ENCODE results near the gene CRYBB2. TPM values are rescaled to one million over a fixed set of nuclear protein-coding genes. Genes with fewer than 3 reads are reported as not detected.
"Not testable (repeated sequence)": the region's sequence is repeated elsewhere in the genome, so short reads cannot be mapped to it uniquely, and the experiment has no call there.

CRYBB2 gene
- total RNA-seq, 1 experiment from 2014 or later, result not detected

DNA sequence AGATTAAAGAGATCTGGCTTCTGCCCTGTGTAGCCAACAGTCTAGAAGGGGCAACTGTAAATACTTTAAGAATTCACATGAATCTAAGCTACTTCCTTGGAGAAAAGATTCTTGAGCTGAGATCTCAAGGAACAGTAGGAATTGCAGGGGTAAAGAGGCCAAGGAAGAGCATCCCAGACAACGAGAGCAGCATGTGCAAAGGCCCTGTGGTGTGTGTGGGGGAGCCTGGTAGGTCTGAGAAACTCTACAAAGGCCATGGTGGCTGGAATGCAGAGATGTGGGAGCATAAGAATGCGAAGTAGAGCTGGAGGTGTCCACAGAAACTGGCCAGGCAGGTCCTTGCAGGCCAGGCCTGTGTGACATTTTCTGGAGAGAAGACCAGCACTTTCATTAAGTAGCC lies 11.3 kb downstream of the CRYBB2 start:
- DNase-seq (ENCODE audit: extremely low read depth, low read depth), result not testable (repeated sequence)

GRCh38 chr22:25232301-25232700 lies 12.9 kb downstream of the CRYBB2 start:
- no peak for DNase-seq (ENCODE audit: extremely low read depth, low read depth)

DNA sequence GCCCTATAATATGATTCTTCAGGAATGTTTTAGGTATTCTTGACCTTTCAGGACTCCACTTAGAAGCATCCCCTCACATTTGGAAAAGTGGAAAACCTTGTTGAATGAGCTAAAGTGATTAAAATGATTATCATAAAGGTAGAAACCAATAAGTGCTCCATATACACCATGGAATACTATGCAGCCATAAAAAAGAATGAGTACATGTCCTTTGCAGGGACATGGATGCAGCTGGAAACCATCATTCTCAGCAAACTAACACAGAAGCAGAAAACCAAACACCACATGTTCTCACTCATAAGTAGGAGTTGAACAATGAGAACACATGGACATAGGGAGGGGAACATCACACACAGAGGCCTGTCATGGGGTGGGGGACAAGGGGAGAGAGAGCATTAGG lies 14.3 kb downstream of the CRYBB2 start:
- not testable (repeated sequence) for DNase-seq (ENCODE audit: extremely low read depth, low read depth)

GRCh38 chr22:25235547-25236290 lies 16.3 kb downstream of the CRYBB2 start:
- DNase-seq (ENCODE audit: extremely low read depth, low read depth), result peak; percentile 80

- DNase-seq (ENCODE audit: extremely low read depth, low read depth), result no peak
Observed at GRCh38 chr22:25236417-25236816, 17.0 kb downstream of the CRYBB2 start.

DNA sequence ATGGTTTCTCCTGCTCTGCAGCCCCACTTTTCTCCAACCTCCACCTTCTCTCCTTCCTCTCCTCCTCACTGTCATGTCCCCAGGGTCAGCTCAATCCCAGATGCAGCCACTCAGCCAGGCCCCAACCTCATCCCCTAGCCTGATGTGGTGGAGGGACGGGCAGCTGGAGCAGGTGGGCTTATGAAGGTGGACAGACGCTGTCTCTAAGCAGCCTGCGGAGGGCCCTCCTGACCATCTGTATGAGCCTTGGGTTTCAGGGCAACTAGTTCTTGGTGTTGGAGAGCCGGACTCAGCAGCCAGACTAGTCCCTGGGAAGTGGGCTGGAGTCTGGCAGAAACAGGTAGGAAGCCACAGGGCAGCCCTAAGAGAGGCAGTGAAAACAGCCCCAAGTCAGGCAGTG lies 18.1 kb downstream of the CRYBB2 start:
- DNase-seq (ENCODE audit: extremely low read depth, low read depth), result no peak

DNA sequence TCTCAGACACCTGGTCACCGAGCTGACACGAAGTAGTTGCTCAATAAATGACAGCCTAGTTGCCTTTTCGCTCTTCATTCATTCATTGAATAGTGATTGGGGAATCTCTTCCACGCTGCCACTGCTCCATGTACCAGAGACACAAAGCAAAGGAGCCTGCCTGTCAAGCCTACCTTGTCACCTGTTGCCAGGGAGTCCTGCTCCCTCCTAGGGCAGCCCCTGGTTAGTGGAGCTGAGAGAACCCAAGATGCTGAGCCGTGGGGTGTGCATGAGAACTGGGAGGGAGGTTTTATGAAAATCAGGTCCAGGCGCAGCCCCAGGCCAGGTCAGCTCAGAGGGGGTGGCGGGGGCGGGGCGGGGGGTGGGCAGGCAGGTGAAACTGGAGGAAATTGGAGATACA lies 18.6 kb downstream of the CRYBB2 start:
- not testable (repeated sequence) for DNase-seq (ENCODE audit: extremely low read depth, low read depth)

GRCh38 chr22:25255169-25255568 lies 35.7 kb downstream of the CRYBB2 start:
- DNase-seq (ENCODE audit: extremely low read depth, low read depth), result not testable (repeated sequence)

- not testable (repeated sequence) for DNase-seq (ENCODE audit: extremely low read depth, low read depth)
Observed at GRCh38 chr22:25267567-25267966, 48.1 kb downstream of the CRYBB2 start.

GRCh38 chr22:25268902-25269301 lies 49.5 kb downstream of the CRYBB2 start:
- not testable (repeated sequence) for DNase-seq (ENCODE audit: extremely low read depth, low read depth)

- not testable (repeated sequence) for DNase-seq (ENCODE audit: extremely low read depth, low read depth)
Observed at GRCh38 chr22:25270061-25270460, 50.6 kb downstream of the CRYBB2 start.

GRCh38 chr22:25273231-25273630 lies 53.8 kb downstream of the CRYBB2 start:
- DNase-seq (ENCODE audit: extremely low read depth, low read depth), result not testable (repeated sequence)

DNA sequence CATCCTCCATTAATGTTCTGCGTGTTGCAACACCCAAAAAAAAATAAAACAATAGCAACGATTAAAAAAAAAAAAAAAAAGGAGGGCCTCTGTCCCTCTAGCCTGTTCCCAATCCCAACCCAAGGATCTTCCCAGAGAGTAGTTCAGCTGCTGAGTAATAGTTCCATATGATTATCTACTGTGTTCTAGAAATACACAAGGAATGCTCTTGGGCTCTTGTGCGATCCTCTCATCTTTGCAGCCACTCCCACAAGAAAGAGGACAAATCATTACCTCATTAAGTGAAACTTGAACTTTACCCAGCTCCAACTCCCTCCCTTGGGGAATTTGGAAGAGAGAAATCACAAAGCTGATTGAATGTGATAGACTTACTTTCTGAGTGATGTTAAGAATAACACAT lies 54.5 kb downstream of the CRYBB2 start:
- not testable (repeated sequence) for DNase-seq (ENCODE audit: extremely low read depth, low read depth)

GRCh38 chr22:25280118-25280517 lies 60.7 kb downstream of the CRYBB2 start:
- DNase-seq (ENCODE audit: extremely low read depth, low read depth), result not testable (repeated sequence)

Small RNA genes within 50 kb of the gene (small RNA-seq; reads per million reads assigned to genes)
- 0 reads per million in 2 experiments for gene Z99916.2

Other genes with a start within 250 kb of the CRYBB2 start
- not detected in 2 replicates for gene CRYBB3, start 19.8 kb upstream of the CRYBB2 start, total RNA-seq (2014; rRNA removed; shearing (Covaris generic))

All from NCI-H460 (cell line).